T-helper 1 cell treated with Interleukin-12 subunit alpha and Interleukin-12 subunit beta and Interleukin-4 antibody, amounts not matched to agents 30 μg/mL and 1 μg/mL, for 36 hours (primary cell): Measurements from ENCODE around the gene SSRP1.
A peak's percentile ranks its signal among the peaks of the same experiment; 100 is the strongest.

Source experiments
- H3K27ac Mint-ChIP-seq: one replicate; pipeline ENCODE4 v1.8.0; 2021; ENCODE audit warnings: mild to moderate bottlenecking, mixed read lengths
- H3K27me3 Mint-ChIP-seq: one replicate; pipeline ENCODE4 v1.8.0; 2021; ENCODE audit warnings: low read depth, mixed read lengths
- H3K36me3 Mint-ChIP-seq: one replicate; pipeline ENCODE4 v1.8.0; 2021; ENCODE audit warnings: low read depth, mixed read lengths
- H3K4me1 Mint-ChIP-seq: one replicate; pipeline ENCODE4 v1.8.0; 2021; ENCODE audit warnings: low read depth, mixed read lengths
- H3K4me3 Mint-ChIP-seq: one replicate; pipeline ENCODE4 v1.8.0; 2021; ENCODE audit warnings: mild to moderate bottlenecking, moderate library complexity, mixed read lengths
- H3K9me3 Mint-ChIP-seq: one replicate; pipeline ENCODE4 v1.8.0; 2021; ENCODE audit warnings: mixed read lengths

The SSRP1 gene

DNA sequence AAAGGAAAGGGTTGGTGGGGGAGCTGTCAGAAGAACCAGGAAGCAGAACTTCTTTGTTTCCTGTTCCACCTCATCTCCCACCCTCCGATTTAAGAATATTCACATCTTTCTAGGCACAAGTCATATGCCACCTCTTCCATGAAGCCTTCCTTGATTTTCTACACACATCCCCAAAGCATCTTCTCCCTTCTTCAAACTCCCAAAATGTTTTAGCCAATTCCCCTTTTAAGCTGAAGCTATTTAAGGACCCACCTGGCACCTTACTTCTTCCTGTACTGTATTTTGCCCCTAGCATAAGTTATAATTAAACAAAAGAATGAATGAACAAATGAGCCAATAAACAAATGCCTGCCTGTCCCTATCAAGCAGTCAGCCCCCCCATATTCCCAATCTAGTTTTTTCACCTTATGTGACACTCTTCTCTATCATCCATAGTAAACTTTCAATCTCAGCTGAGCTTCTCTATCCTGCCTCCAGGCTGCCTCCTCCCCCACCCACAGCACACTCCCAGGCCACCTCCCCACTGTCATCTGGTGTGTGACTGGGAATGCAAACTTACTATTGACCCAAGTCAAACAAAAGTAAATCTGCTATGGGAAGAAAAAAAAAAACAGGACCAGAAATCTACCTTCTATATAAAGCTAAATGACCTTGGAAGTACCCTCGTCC is 14.8 kb downstream of the SSRP1 start:
- peaks cover 29% of the 10 kb centered on the region for H3K4me1 Mint-ChIP-seq
- H3K27me3 Mint-ChIP-seq, result no peaks in the 10 kb centered on the region
- no peaks in the 10 kb centered on the region for H3K9me3 Mint-ChIP-seq
- no peak overlapping the region for H3K4me3 Mint-ChIP-seq
- H3K27ac Mint-ChIP-seq, result no peak overlapping the region
- peaks cover 11% of the 10 kb centered on the region for H3K36me3 Mint-ChIP-seq

GRCh38 chr11:57320067-57320718 is 15.5 kb downstream of the SSRP1 start:
- no peak overlapping the region for H3K4me3 Mint-ChIP-seq
- no peaks in the 10 kb centered on the region for H3K27me3 Mint-ChIP-seq
- H3K27ac Mint-ChIP-seq, result no peak overlapping the region
- peaks cover 23% of the 10 kb centered on the region for H3K4me1 Mint-ChIP-seq
- peaks cover 6% of the 10 kb centered on the region for H3K36me3 Mint-ChIP-seq
- no peaks in the 10 kb centered on the region for H3K9me3 Mint-ChIP-seq

GRCh38 chr11:57318178-57318577 is 17.5 kb downstream of the SSRP1 start:
- Mint-ChIP-seq H3K9me3 (no peaks in the 10 kb centered on the region), H3K27me3 (no peaks in the 10 kb centered on the region)

GRCh38 chr11:57316017-57316416 is 19.7 kb downstream of the SSRP1 start:
- Mint-ChIP-seq H3K27me3 (no peaks in the 10 kb centered on the region), H3K4me3 (no peak overlapping the region), H3K36me3 (peaks cover 6% of the 10 kb centered on the region), H3K4me1 (peaks cover 3% of the 10 kb centered on the region), H3K9me3 (no peaks in the 10 kb centered on the region), H3K27ac (no peak overlapping the region)

More at GRCh38 chr11:57318178-57318577, 17.5 kb downstream of the SSRP1 start:
- Mint-ChIP-seq H3K4me1 (peaks cover 13% of the 10 kb centered on the region), H3K4me3 (no peak overlapping the region), H3K27ac (no peak overlapping the region), H3K36me3 (peaks cover 6% of the 10 kb centered on the region)

DNA sequence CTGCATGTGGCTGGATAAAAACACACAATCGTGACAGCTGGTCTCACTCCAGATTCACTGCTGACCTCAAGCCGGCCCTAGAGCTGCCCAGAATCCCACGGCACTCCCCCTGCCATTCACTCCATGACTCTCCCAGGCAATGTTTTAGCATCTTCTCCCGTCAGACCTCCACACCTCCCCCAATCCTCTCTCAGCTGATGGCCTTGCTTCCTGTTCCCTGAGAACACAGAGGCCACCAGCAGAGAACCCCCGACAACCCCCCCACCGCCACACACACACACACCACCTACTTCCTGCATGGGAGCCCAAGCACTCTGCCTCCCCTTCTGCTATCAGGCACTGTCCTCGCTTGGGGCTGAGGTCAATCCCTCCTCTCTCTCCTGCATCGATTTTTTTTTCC is 20.2 kb downstream of the SSRP1 start:
- no peaks in the 10 kb centered on the region for H3K27me3 Mint-ChIP-seq
- H3K4me3 Mint-ChIP-seq, result no peak overlapping the region

GRCh38 chr11:57314221-57314973 is 21.3 kb downstream of the SSRP1 start:
- Mint-ChIP-seq H3K27me3 (no peaks in the 10 kb centered on the region), H3K27ac (no peak overlapping the region), H3K4me3 (no peak overlapping the region), H3K36me3 (peaks cover 3% of the 10 kb centered on the region), H3K4me1 (peaks cover 8% of the 10 kb centered on the region), H3K9me3 (no peaks in the 10 kb centered on the region)

More for the DNA sequence above, 20.2 kb downstream of the SSRP1 start:
- peaks cover 8% of the 10 kb centered on the region for H3K4me1 Mint-ChIP-seq
- H3K27ac Mint-ChIP-seq, result no peak overlapping the region
- H3K36me3 Mint-ChIP-seq, result peaks cover 3% of the 10 kb centered on the region
- H3K9me3 Mint-ChIP-seq, result no peaks in the 10 kb centered on the region

- H3K4me3 Mint-ChIP-seq, result no peak overlapping the region
- no peaks in the 10 kb centered on the region for H3K9me3 Mint-ChIP-seq
- peaks cover 1% of the 10 kb centered on the region for H3K36me3 Mint-ChIP-seq
- no peak overlapping the region for H3K27ac Mint-ChIP-seq
- H3K4me1 Mint-ChIP-seq, result peaks cover 8% of the 10 kb centered on the region
- H3K27me3 Mint-ChIP-seq, result no peaks in the 10 kb centered on the region
Measured at GRCh38 chr11:57313788-57314135, 21.9 kb downstream of the SSRP1 start.

DNA sequence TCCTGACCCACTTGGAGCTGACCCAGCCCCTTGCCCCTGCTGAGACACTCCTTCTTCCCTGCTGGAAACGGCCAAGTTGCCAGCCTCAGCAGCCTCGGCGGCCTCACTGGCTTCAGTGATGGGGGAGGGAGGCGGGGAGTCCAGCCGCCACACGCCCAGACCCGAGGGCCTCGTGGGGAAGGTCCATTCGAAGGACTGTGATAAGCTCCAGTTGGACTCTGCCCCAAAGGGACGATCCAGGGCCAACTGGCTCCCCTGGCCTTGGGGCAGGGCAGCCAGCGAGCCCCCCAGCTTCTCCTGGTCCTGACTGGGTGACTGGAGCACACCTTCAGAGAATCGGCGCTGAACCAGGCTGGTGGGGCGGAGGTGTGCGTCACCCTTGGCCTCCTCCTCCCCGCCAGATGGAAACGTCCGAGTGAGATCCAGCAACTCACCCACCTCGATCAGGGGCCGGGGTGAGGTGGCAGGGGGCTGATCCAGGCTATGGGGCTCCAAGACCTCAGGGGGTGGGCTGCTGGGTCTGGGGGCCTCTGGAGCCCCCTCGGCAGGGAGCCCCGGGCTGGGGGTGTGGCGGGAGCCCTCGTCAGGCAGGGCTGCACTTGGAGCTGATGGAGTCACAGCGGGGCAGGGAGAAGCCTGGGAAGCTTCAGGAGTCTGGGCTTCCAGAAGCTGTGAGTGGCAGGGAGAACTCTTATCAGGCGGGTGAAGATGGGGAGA is 22.5 kb downstream of the SSRP1 start:
- no peaks in the 10 kb centered on the region for H3K9me3 Mint-ChIP-seq
- H3K4me3 Mint-ChIP-seq, result no peak overlapping the region
- peaks cover 8% of the 10 kb centered on the region for H3K4me1 Mint-ChIP-seq
- no peak overlapping the region for H3K27ac Mint-ChIP-seq
- no peaks in the 10 kb centered on the region for H3K27me3 Mint-ChIP-seq
- peaks cover 1% of the 10 kb centered on the region for H3K36me3 Mint-ChIP-seq

- H3K4me3 Mint-ChIP-seq, result no peak overlapping the region
- no peaks in the 10 kb centered on the region for H3K36me3 Mint-ChIP-seq
- no peak overlapping the region for H3K27ac Mint-ChIP-seq
- no peaks in the 10 kb centered on the region for H3K27me3 Mint-ChIP-seq
- peaks cover 8% of the 10 kb centered on the region for H3K4me1 Mint-ChIP-seq
- no peaks in the 10 kb centered on the region for H3K9me3 Mint-ChIP-seq
Measured at GRCh38 chr11:57312511-57313021, 23.1 kb downstream of the SSRP1 start.

- no peaks in the 10 kb centered on the region for H3K9me3 Mint-ChIP-seq
- peak overlapping the region; percentile 55 for H3K4me3 Mint-ChIP-seq
- H3K27ac Mint-ChIP-seq, result no peak overlapping the region
- H3K4me1 Mint-ChIP-seq, result peaks cover 8% of the 10 kb centered on the region
- H3K27me3 Mint-ChIP-seq, result no peaks in the 10 kb centered on the region
- H3K36me3 Mint-ChIP-seq, result no peaks in the 10 kb centered on the region
Measured at GRCh38 chr11:57311109-57311936, 24.4 kb downstream of the SSRP1 start.

DNA sequence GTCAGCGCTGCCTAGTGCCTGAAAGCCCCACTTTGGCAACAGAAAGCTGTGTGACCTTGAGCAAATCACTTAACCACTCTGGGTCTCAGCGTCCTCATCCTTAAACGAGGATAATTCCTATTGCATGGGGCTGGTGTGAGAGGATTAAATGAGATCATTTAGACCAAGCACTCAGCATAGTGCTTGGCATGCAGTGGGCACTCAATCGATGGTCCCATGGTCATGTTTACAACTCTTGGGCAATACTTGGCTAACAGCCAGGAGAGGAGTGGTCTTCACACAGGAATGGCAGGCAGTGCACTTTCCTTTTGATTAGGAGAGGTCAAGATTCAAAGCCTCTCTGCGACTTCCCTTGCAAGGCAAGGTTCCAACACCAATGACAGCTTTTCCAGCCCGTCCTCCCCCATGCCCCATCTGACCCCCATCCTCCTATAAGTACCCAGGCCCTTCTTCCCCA is 25.0 kb downstream of the SSRP1 start:
- H3K27ac Mint-ChIP-seq, result peak overlapping the region; percentile 7
- H3K4me3 Mint-ChIP-seq, result peak overlapping the region; percentile 37
- no peaks in the 10 kb centered on the region for H3K9me3 Mint-ChIP-seq
- no peaks in the 10 kb centered on the region for H3K36me3 Mint-ChIP-seq
- no peaks in the 10 kb centered on the region for H3K27me3 Mint-ChIP-seq
- peaks cover 8% of the 10 kb centered on the region for H3K4me1 Mint-ChIP-seq

DNA sequence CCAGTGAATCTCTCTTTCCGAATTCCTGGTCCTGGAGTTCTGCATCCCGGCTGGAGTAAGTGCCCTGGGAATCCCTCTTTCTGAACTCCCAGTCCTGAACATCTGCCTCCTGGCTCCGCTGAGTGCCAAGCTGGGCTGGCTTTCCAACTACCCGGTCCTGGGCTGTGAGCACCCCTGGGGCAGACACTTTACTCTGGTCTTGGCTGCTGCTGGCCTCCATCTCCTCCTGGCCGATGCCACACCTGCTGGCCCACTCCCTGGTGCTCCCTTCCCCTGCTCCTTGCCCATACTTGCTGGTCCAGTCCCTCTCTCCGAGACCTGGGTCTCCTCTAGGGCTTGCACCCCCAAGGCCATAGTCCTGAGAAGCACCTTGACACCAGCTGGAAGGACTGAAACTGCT is 25.6 kb downstream of the SSRP1 start:
- Mint-ChIP-seq H3K36me3 (no peaks in the 10 kb centered on the region), H3K27me3 (no peaks in the 10 kb centered on the region), H3K9me3 (no peaks in the 10 kb centered on the region), H3K4me3 (no peak overlapping the region), H3K4me1 (peaks cover 8% of the 10 kb centered on the region), H3K27ac (no peak overlapping the region)

GRCh38 chr11:57309106-57310059 is 26.3 kb downstream of the SSRP1 start:
- Mint-ChIP-seq H3K4me1 (peaks cover 8% of the 10 kb centered on the region), H3K9me3 (no peaks in the 10 kb centered on the region), H3K4me3 (no peak overlapping the region)

More at GRCh38 chr11:57309106-57310059, 26.3 kb downstream of the SSRP1 start:
- Mint-ChIP-seq H3K27ac (no peak overlapping the region), H3K36me3 (no peaks in the 10 kb centered on the region), H3K27me3 (no peaks in the 10 kb centered on the region)
